Esophagus squamous epithelium (tissue), 4 donors: Measurements from ENCODE around the gene AIG1.

ENCODE experiments used
- POLR2A ChIP-seq, 4 donors: fragments of 450-650 bp; IDR thresholded peaks; one replicate each; pipeline ENCODE4 v1.6.1; 2017; ENCODE audit warnings: antibody characterized with exemption in 4 of 4, mild to moderate bottlenecking in 4 of 4, moderate library complexity in 3 of 4
- TF ChIP-seq, protein P1 (sequence below), 6 experiments: fragments of 450-650 bp in 4 of 6; fragments of 200-600 bp in 2 of 6; sonication (generic) in 2 of 6; IDR thresholded peaks; one replicate each; pipeline ENCODE4 v1.5.1; 2016 to 2019; ENCODE audit warnings: antibody characterized with exemption in 6 of 6, mild to moderate bottlenecking in 4 of 6, moderate library complexity in 4 of 6

DNA sequence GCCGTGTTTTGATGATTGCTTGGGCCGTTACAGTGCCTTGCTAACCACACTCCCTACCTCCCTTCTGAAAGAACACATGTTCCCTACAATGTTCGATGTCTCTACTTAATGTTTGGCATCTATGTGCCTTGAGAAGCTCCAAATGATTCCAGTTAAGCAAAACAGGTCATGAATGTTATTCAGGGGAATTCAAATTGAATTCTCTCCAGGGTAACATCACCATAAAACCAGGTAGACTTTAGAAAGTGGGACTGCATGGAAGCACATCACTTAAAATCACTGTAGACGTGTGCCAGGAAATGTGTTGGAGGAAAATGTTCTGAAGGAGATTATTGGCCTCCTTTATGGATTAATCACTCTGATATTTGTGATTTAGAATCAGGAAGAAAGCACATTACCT, 261.7 kb downstream of the AIG1 start:
- TF ChIP-seq, protein P1, sequence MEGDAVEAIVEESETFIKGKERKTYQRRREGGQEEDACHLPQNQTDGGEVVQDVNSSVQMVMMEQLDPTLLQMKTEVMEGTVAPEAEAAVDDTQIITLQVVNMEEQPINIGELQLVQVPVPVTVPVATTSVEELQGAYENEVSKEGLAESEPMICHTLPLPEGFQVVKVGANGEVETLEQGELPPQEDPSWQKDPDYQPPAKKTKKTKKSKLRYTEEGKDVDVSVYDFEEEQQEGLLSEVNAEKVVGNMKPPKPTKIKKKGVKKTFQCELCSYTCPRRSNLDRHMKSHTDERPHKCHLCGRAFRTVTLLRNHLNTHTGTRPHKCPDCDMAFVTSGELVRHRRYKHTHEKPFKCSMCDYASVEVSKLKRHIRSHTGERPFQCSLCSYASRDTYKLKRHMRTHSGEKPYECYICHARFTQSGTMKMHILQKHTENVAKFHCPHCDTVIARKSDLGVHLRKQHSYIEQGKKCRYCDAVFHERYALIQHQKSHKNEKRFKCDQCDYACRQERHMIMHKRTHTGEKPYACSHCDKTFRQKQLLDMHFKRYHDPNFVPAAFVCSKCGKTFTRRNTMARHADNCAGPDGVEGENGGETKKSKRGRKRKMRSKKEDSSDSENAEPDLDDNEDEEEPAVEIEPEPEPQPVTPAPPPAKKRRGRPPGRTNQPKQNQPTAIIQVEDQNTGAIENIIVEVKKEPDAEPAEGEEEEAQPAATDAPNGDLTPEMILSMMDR (IDR thresholded peaks at IDR 0.05) = no peak
- TF ChIP-seq POLR2A (IDR thresholded peaks at IDR 0.05) = no peak
